Activated naive CD8-positive, alpha-beta T cell treated with anti-CD3 and anti-CD28 coated beads, Interleukin-2, amount 50 U/mL, for 24 hours (primary cell): ENCODE measurements around the gene ZNF579.
"Not testable (repeated sequence)": the region's sequence is repeated elsewhere in the genome, so short reads cannot be mapped to it uniquely, and the experiment has no call there.

Source experiments
- ATAC-seq: fragments of 150-1000 bp; cut with Tn5 transposase; one replicate; pipeline ENCODE4 v1.10.0; 2021
- DNase-seq: peaks from one replicate; pipeline ENCODE4 v3.0.0; 2021
- H3K27ac Mint-ChIP-seq: one replicate; pipeline ENCODE4 v1.8.0; 2021; ENCODE audit warnings: mild to moderate bottlenecking, mixed read lengths
- H3K27me3 Mint-ChIP-seq: one replicate; pipeline ENCODE4 v1.8.0; 2021; ENCODE audit warnings: mixed read lengths
- H3K36me3 Mint-ChIP-seq: one replicate; pipeline ENCODE4 v1.8.0; 2021; ENCODE audit warnings: low read depth, mixed read lengths
- H3K4me1 Mint-ChIP-seq: one replicate; pipeline ENCODE4 v1.8.0; 2021; ENCODE audit warnings: mixed read lengths
- H3K4me3 Mint-ChIP-seq: one replicate; pipeline ENCODE4 v1.8.0; 2021; ENCODE audit warnings: mild to moderate bottlenecking, moderate library complexity, mixed read lengths
- H3K9me3 Mint-ChIP-seq: one replicate; pipeline ENCODE4 v1.8.0; 2021; ENCODE audit warnings: mixed read lengths

ZNF579 gene

GRCh38 chr19:55592391-55593090 lies 11.9 kb upstream of the ZNF579 start:
- no peaks in the 10 kb centered on the region for H3K9me3 Mint-ChIP-seq
- DNase-seq (no peak), ATAC-seq (peak; percentile 42)
- peaks cover 32% of the 10 kb centered on the region for H3K36me3 Mint-ChIP-seq
- H3K4me1 Mint-ChIP-seq: peaks cover 8% of the 10 kb centered on the region
- no peak overlapping the region for H3K4me3 Mint-ChIP-seq
- no peak overlapping the region for H3K27ac Mint-ChIP-seq
- H3K27me3 Mint-ChIP-seq: no peaks in the 10 kb centered on the region

GRCh38 chr19:55591555-55591954 lies 10.9 kb upstream of the ZNF579 start:
- H3K27ac Mint-ChIP-seq: no peak overlapping the region
- no peaks in the 10 kb centered on the region for H3K9me3 Mint-ChIP-seq
- DNase-seq (no peak), ATAC-seq (no peak)
- peaks cover 17% of the 10 kb centered on the region for H3K4me1 Mint-ChIP-seq
- no peaks in the 10 kb centered on the region for H3K27me3 Mint-ChIP-seq
- H3K4me3 Mint-ChIP-seq: no peak overlapping the region
- peaks cover 27% of the 10 kb centered on the region for H3K36me3 Mint-ChIP-seq

DNA sequence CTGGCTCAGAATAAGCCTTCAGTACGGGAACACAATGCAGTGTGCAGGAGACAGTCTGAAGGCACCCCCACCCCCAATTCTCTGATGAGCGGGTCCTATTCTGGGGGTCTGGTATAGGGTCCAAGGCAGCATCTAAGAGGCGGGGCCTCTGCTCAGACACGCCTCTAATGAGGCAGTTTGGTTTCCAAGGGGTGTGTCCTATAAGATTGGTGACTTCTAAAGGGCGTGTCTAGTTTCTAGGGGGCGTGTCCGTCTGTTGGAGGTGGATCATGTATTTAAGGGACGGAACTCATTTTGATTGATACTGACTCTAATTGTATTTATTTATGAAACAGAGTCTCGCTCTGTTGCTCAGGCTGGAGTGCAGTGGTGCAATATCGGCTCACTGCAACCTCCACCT lies 10.0 kb upstream of the ZNF579 start:
- Mint-ChIP-seq H3K9me3 (no peaks in the 10 kb centered on the region), H3K4me3 (no peak overlapping the region), H3K36me3 (peaks cover 19% of the 10 kb centered on the region), H3K27ac (no peak overlapping the region), H3K4me1 (peaks cover 26% of the 10 kb centered on the region), H3K27me3 (peaks cover 2% of the 10 kb centered on the region)
- DNase-seq: no peak
- ATAC-seq: no peak

- H3K9me3 Mint-ChIP-seq: no peaks in the 10 kb centered on the region
- DNase-seq (no peak), ATAC-seq (no peak)
- no peak overlapping the region for H3K27ac Mint-ChIP-seq
- peaks cover 2% of the 10 kb centered on the region for H3K27me3 Mint-ChIP-seq
- H3K36me3 Mint-ChIP-seq: peaks cover 13% of the 10 kb centered on the region
- peaks cover 30% of the 10 kb centered on the region for H3K4me1 Mint-ChIP-seq
- no peak overlapping the region for H3K4me3 Mint-ChIP-seq
These were observed 9.5 kb upstream of the ZNF579 start for GRCh38 chr19:55590109-55590508.

GRCh38 chr19:55588738-55589137 lies 8.1 kb upstream of the ZNF579 start:
- no peak overlapping the region for H3K4me3 Mint-ChIP-seq
- H3K27me3 Mint-ChIP-seq: peaks cover 2% of the 10 kb centered on the region
- no peak overlapping the region for H3K27ac Mint-ChIP-seq
- H3K9me3 Mint-ChIP-seq: no peaks in the 10 kb centered on the region
- H3K4me1 Mint-ChIP-seq: peaks cover 30% of the 10 kb centered on the region
- H3K36me3 Mint-ChIP-seq: peaks cover 9% of the 10 kb centered on the region
- ATAC-seq (no peak), DNase-seq (no peak)

- Mint-ChIP-seq H3K4me1 (peaks cover 31% of the 10 kb centered on the region), H3K9me3 (no peaks in the 10 kb centered on the region), H3K27me3 (peaks cover 2% of the 10 kb centered on the region), H3K4me3 (peak overlapping the region; percentile 77), H3K36me3 (peaks cover 6% of the 10 kb centered on the region), H3K27ac (no peak overlapping the region)
- DNase-seq (peak; percentile 95), ATAC-seq (peak; percentile 97)
These were observed 6.5 kb upstream of the ZNF579 start for GRCh38 chr19:55586976-55587668.

DNA sequence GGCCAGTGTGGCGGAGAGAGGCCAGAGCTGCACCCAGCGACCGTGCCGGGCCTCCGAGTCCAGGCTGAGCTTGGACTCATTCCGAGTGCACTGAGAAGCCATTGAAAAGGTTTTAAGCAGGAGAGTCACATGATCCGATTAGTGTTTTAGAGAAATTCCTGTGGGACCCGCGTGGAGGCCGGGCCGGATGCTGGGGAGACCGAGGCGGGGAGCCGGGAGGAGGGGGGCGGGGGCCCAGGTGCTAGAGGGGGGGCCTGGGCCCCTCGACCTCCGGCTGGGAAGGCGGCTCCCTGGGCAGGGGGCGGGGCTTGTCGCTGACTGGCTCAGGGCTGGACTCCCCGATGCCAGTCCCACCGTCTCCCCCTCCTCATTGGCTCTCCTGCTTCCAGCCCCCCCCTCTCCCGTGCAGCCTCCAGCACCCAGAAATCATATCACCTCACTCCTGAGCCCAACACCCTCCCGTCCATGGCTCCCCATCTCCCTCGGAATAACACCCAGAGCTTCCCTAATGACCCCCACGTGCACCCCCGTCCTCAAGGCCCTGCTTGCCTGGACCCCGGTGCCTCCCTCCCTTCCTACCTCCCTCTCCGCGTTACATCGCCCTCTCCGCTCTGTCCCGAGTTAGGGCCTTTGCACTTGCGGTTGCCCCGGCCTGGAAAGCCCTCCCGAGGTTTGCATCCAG lies 5.2 kb upstream of the ZNF579 start:
- ATAC-seq (peak; percentile 27), DNase-seq (peak; percentile 67)
- Mint-ChIP-seq H3K4me3 (peak overlapping the region; percentile 61), H3K27ac (no peak overlapping the region), H3K27me3 (peaks cover 2% of the 10 kb centered on the region), H3K9me3 (no peaks in the 10 kb centered on the region), H3K4me1 (peaks cover 41% of the 10 kb centered on the region), H3K36me3 (no peaks in the 10 kb centered on the region)

DNA sequence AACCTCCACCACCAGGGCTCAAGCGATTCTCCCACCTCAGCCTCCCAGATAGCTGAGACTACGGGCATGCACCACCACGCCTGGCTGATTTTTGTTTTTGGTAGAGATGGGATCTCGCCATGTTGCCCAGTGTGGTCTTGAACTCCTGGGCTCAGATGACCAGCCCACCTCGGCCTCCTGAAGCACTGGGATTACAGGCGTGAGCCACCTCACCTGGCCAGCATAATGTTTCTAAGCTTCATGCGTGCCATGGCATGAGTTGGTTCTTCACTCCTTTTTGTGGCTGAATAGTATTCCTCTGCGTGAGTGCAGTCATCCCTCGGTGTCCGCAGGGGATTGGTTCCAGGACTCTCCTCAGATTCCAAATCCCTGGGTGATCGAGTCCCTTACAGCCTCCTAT lies 4.2 kb upstream of the ZNF579 start:
- H3K27ac Mint-ChIP-seq: no peak overlapping the region
- peaks cover 2% of the 10 kb centered on the region for H3K27me3 Mint-ChIP-seq
- no peak overlapping the region for H3K4me3 Mint-ChIP-seq
- H3K4me1 Mint-ChIP-seq: peaks cover 42% of the 10 kb centered on the region
- H3K36me3 Mint-ChIP-seq: peaks cover under 1% of the 10 kb centered on the region
- no peaks in the 10 kb centered on the region for H3K9me3 Mint-ChIP-seq
- ATAC-seq (no peak), DNase-seq (no peak)

GRCh38 chr19:55583897-55584296 lies 3.2 kb upstream of the ZNF579 start:
- not testable (repeated sequence) for ATAC-seq

DNA sequence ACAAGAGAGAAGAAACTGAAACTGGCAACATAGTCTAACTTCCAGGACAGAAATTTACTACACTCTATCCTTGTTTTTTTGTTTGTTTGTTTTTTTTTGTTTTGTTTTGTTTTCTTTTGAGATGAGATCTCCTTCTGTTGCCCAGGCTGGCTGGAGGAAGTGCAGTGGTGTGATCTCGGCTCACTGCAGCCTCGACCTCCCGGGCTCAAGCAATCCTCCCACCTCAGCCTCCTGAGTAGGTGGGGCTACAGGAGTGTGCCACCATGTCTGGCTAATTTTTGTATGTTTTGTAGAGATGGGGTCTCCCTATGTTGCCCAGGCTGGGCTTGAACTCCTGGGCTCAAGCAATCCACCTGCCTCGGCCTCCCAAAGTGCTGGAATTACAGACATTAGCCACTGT lies 1.6 kb upstream of the ZNF579 start:
- H3K36me3 Mint-ChIP-seq, H3K27me3 Mint-ChIP-seq, H3K27ac Mint-ChIP-seq, H3K9me3 Mint-ChIP-seq, H3K4me3 Mint-ChIP-seq, ATAC-seq, DNase-seq: not testable (repeated sequence)
- H3K4me1 Mint-ChIP-seq: peaks cover 36% of the 10 kb centered on the region

More at GRCh38 chr19:55583897-55584296, 3.2 kb upstream of the ZNF579 start:
- H3K4me1 Mint-ChIP-seq: peaks cover 45% of the 10 kb centered on the region
- not testable (repeated sequence) for H3K27ac Mint-ChIP-seq, H3K36me3 Mint-ChIP-seq, H3K27me3 Mint-ChIP-seq, DNase-seq, H3K4me3 Mint-ChIP-seq, H3K9me3 Mint-ChIP-seq

DNA sequence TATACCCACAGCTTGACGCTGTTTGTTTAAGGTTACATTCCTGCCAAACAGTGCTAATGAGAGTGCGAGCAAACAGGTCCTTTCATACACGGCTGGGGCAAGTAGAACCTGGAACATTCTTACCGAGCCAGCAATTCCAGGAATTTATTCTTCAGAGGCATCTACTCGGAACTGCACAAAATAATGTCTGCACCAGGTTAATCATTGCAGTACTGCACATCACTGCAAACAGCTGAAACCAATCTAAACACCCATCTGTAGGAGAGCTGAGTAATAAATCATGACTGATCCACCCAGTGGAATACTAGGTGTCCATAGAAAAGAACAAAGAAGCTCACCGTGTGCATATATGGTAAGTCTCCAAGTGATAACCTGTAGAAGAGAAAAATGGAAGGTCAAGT lies 1.2 kb upstream of the ZNF579 start:
- Mint-ChIP-seq H3K4me1 (peaks cover 32% of the 10 kb centered on the region), H3K4me3 (no peak overlapping the region), H3K9me3 (no peaks in the 10 kb centered on the region), H3K36me3 (peaks cover 12% of the 10 kb centered on the region), H3K27me3 (peaks cover 2% of the 10 kb centered on the region), H3K27ac (no peak overlapping the region)
- no peak for ATAC-seq
- DNase-seq: no peak

DNA sequence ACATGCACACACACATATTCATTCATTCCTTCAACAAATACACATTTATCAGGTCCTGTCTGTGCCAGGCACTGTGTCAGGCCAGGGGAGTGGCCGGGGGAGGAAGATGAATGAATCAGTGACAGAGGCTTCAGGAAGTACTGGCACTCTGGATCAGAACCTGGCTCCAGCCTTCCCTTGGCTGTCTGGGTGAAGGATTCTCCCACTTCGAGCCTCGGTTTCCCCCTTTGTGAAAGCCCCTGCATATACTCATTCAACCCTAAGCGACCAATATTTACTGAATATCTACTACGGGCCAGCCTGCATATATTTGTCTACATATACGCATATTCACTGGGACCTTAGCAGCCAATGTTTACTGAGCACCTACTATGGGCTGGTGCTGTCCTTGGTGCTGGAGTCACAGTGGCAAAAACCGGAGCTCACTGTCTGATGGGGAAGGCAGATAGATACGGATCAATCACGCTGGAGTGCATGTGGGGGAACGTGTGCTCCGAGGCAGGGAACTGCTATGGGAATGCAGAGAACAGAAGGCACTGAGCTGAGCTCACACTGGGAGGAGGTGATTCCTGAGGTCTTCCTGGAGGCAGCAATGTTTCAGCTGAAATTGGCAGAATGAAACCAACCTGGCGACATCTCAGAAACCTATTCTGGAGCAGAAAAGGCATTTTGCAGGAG lies 636 bp upstream of the ZNF579 start:
- Mint-ChIP-seq H3K36me3 (peaks cover 15% of the 10 kb centered on the region), H3K4me1 (peaks cover 26% of the 10 kb centered on the region), H3K9me3 (no peaks in the 10 kb centered on the region), H3K27me3 (peaks cover 2% of the 10 kb centered on the region), H3K4me3 (peak overlapping the region; percentile 92), H3K27ac (peak overlapping the region; percentile 9)
- ATAC-seq (no peak), DNase-seq (peak; percentile 30)

DNA sequence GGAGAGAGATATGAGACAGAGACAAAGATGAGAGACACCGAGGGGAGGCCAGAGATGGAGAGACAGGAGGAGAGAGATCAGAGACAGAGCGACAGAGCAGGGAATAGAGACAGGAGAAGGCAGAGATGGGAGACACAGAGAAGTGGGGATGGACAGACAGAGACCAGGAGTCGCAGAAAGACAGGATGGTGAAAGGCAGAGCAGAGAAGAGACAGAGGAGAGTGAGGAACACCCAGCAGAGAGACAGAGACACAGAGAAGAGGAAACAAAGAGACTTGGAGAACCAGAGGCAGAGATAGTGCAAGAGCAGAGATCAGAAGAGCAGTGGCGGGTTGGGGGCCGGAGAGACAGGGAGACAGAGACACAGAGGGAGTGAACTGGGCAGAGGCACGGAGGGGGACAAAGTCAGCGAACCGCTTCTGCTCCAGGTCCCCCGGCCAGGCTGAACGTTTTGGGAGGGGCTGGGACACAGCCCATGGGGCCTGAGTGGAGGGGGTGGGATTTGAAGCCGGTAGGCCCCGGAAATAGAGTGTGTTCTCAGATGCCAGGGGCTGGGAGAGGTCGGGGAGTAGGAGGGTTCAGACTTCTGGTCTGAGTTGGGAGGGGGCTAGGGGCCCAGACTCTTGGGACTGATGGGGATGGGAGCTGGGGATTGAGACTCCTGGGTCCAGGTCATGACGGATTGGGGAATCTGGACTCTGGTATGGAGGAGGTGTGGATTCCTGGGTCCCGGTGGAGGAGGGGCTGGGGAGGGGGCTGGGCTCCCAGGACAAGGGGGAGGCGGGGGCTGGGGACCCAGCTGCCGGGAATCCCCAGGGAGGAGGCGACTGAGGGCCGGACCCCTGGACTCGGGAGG lies 654 bp downstream of the ZNF579 start:
- no peaks in the 10 kb centered on the region for H3K27me3 Mint-ChIP-seq
- H3K4me1 Mint-ChIP-seq: peaks cover 16% of the 10 kb centered on the region
- H3K9me3 Mint-ChIP-seq: no peaks in the 10 kb centered on the region
- H3K27ac Mint-ChIP-seq: peak overlapping the region; percentile 94
- peak overlapping the region; percentile 92 for H3K4me3 Mint-ChIP-seq
- ATAC-seq (peak; percentile 35), DNase-seq (no peak)
- peaks cover 17% of the 10 kb centered on the region for H3K36me3 Mint-ChIP-seq
